CD1c-positive myeloid dendritic cell (primary cell): ENCODE results near the gene CCDC200.
"Not testable (repeated sequence)": the region's sequence is repeated elsewhere in the genome, so short reads cannot be mapped to it uniquely, and the experiment has no call there.

Source experiments
- DNase-seq: peaks from one replicate; pipeline ENCODE4 v3.0.0-alpha.2; 2016; ENCODE audit errors: extremely low spot score

Gene CCDC200

DNA sequence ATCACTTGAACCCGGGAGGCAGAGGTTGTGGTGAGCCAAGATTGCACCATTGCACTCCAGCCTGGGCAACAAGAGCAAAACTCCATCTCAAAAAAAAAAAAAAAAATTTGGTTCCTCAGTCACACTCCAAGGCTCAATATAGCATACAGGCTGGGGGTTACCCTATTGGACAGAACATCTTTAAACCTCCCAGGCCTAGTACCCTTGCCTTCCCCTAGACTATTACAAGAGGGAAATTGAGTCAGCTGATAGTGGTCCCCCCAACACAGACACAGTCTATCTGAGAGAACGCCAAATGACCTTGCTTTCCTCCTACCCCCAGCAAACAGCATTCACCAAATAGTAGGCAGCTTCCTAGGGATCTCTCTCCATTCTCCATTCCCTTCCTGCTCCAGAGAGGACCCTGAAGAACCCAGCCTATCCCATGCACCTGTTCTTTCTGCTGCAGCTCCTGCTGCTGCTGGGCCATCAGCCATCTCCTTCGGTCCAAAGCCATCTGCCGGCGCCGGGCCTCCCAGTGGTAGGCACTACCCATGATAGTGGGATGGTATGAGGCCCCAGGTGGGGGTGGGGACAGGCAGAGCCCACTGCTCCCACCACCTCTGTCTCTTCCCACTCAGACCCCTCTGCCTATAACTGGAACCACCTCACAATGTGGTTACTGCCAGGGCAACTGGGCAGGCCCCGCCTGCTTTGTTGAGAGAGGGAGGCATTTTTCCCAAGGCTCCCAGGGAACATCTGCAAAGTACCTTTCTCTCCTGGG is at the start of gene CCDC200:
CCDC200 (minus strand) TSS at position 604 of the 763 bp plus-strand sequence; CDS start at position 535, 69 bp downstream.
- DNase-seq, result not testable (repeated sequence)

DNA sequence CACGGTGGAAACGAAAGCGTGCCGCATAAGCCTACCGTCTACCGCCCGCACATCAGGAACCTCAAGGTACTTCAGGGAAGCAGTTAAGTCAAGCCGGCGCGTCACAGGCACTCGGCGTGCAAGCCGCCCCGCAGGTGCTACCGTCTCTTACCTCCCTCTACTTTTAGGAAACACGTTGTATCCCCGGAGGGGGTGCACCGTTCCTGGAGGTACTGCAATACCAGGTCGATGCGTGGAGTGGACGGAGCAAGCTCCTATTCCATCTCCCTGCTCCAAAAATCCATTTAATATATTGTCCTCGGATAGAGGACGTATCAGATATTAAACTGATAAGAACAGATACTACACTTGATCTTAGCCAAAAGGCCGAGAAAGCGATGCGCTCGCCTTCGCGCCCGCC is 44.5 kb upstream of the CCDC200 start:
- DNase-seq, result not testable (repeated sequence)

DNA sequence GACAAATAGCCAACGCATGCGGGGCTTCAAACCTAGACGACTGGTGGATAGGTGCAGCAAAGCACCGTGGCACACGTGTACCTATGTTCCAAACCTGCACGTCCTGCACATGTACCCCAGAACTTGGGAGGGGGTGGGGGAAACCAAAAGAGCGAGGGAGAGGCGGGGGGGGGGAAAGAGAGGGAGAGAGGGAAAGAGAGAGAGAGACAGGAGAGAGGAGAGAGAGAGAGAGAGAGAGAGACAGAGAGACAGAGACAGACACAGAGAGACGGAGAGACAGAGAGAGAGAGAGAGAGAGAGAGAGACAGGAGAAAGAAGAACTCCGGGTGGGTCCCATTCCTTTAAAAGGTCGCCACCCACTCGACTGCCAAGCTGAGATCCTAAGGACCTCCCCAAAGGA is 44.1 kb upstream of the CCDC200 start:
- DNase-seq, result not testable (repeated sequence)

DNA sequence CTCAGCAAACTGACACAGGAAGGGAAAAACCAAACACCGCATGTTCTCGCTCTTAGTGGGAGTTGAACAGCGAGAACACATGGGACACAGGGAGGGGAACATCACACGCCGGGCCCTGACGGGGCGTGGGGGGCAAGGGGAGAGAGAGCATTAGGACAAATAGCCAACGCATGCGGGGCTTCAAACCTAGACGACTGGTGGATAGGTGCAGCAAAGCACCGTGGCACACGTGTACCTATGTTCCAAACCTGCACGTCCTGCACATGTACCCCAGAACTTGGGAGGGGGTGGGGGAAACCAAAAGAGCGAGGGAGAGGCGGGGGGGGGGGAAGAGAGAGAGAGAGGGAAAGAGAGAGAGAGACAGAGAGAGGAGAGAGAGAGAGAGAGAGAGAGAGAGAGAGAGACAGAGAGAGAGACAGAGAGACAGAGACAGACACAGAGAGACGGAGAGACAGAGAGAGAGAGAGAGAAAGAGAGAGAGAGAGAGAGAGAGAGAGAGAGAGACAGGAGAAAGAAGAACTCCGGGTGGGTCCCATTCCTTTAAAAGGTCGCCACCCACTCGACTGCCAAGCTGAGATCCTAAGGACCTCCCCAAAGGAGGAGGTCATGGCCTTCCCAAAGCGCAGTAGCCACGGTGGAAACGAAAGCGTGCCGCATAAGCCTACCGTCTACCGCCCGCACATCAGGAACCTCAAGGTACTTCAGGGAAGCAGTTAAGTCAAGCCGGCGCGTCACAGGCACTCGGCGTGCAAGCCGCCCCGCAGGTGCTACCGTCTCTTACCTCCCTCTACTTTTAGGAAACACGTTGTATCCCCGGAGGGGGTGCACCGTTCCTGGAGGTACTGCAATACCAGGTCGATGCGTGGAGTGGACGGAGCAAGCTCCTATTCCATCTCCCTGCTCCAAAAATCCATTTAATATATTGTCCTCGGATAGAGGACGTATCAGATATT is 42.4 kb upstream of the CCDC200 start:
- DNase-seq, result not testable (repeated sequence)

DNA sequence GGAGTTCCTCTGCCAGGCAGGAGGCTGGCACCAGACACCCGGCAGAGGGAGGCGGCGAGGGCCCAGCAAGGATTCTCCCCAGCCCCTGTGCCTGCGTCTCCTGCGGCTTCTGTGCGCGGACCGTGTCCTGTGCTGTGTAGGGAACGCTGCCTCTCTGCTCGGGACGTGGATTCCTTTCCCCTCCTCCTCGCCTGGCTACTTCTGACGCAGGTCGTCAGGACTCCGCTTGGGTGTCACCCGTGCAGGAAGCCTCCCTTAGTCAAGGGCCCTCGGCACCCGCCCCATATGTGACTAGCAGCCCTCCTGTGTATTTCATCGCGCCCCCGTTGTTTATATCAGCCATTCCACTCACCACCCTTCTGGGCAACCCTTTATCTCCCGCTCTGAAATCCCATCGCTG is 18.0 kb upstream of the CCDC200 start:
- DNase-seq, result not testable (repeated sequence)

DNA sequence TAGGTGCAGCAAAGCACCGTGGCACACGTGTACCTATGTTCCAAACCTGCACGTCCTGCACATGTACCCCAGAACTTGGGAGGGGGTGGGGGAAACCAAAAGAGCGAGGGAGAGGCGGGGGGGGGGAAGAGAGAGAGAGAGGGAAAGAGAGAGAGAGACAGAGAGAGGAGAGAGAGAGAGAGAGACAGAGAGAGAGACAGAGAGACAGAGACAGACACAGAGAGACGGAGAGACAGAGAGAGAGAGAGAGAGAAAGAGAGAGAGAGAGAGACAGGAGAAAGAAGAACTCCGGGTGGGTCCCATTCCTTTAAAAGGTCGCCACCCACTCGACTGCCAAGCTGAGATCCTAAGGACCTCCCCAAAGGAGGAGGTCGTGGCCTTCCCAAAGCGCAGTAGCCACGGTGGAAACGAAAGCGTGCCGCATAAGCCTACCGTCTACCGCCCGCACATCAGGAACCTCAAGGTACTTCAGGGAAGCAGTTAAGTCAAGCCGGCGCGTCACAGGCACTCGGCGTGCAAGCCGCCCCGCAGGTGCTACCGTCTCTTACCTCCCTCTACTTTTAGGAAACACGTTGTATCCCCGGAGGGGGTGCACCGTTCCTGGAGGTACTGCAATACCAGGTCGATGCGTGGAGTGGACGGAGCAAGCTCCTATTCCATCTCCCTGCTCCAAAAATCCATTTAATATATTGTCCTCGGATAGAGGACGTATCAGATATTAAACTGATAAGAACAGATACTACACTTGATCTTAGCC is 12.4 kb upstream of the CCDC200 start:
- DNase-seq, result not testable (repeated sequence)

DNA sequence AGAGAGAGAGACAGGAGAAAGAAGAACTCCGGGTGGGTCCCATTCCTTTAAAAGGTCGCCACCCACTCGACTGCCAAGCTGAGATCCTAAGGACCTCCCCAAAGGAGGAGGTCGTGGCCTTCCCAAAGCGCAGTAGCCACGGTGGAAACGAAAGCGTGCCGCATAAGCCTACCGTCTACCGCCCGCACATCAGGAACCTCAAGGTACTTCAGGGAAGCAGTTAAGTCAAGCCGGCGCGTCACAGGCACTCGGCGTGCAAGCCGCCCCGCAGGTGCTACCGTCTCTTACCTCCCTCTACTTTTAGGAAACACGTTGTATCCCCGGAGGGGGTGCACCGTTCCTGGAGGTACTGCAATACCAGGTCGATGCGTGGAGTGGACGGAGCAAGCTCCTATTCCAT is 11.2 kb upstream of the CCDC200 start:
- not testable (repeated sequence) for DNase-seq

GRCh38 chr17:43233877-43234276 is 5.5 kb upstream of the CCDC200 start, which contains the start of gene RNU2-1:
RNU2-1 (minus strand) TSS chr17:43233977.
- not testable (repeated sequence) for DNase-seq

DNA sequence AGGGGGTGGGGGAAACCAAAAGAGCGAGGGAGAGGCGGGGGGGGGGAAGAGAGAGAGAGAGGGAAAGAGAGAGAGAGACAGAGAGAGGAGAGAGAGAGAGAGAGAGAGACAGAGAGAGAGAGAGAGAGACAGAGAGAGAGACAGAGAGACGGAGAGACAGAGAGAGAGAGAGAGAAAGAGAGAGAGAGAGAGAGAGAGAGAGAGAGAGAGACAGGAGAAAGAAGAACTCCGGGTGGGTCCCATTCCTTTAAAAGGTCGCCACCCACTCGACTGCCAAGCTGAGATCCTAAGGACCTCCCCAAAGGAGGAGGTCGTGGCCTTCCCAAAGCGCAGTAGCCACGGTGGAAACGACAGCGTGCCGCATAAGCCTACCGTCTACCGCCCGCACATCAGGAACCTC is 4.8 kb upstream of the CCDC200 start:
- DNase-seq, result not testable (repeated sequence)

- DNase-seq, result peak; percentile 1
Observed at GRCh38 chr17:43232021-43232699, 3.7 kb upstream of the CCDC200 start.

GRCh38 chr17:43231205-43232020 is 3.0 kb upstream of the CCDC200 start:
- DNase-seq, result not testable (repeated sequence)

- DNase-seq, result no peak
Observed at GRCh38 chr17:43226393-43226792, 2.0 kb downstream of the CCDC200 start.

DNA sequence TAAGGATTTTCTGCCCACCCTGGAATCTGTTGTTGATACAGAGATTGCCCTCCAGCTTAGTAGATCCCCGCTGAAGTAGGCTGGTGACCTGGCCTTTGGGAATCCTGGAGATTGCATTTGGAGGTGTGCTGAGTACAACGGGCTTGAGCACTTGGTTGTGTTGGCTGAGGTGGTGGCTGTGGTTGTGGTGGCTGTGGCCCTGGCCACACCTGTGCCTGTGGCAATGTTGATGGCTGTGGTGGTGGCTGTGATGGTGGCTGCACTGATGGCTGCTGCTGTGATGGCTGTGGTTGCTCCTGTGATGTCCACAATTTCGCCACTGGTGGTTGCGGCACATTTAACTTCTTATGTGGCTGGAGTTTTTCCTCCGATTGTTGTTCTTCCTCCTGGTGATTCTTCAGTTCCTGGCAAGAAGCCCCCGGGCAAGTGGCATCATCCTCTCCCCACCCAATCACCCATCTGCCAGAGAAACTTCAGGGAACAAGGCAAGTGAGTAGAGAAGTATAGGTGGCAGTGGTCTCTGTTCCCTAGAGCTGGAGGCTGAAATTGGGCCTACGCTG is 4.2 kb downstream of the CCDC200 start:
- no peak for DNase-seq

DNA sequence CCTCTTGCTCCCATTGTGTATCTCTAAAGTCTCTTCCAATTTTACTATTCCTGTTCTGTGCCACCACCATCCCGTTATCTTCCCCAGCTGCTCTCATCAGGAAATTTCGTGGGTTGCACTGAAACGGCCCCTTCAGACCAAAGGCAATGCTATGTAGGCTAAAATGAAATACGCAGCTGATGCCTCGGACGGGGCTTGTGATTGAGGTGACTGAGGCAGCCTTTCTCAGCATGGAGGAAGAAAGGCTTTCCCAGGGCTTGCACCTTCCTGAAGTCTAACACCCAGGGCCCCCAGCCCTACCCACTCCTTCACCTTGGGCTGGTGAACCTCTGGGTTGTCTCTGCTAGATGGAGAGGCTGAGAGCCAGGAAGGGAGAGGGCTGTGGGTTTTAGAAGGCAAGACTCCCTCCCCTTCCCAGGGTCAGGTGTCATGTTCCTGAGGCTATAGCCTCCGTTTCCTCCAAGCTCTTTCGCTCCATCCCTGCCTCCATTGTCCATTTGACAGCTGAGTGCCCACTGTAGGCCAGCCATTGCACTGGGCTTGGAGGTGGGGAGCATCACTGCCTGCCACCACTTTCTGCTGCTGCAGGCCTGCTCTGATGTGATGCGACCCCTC is 7.8 kb downstream of the CCDC200 start:
- DNase-seq, result no peak

GRCh38 chr17:43219746-43220380 is 8.6 kb downstream of the CCDC200 start:
- no peak for DNase-seq

GRCh38 chr17:43219001-43219400 is 9.4 kb downstream of the CCDC200 start:
- no peak for DNase-seq

GRCh38 chr17:43217614-43218087 is 10.8 kb downstream of the CCDC200 start:
- DNase-seq, result no peak

DNA sequence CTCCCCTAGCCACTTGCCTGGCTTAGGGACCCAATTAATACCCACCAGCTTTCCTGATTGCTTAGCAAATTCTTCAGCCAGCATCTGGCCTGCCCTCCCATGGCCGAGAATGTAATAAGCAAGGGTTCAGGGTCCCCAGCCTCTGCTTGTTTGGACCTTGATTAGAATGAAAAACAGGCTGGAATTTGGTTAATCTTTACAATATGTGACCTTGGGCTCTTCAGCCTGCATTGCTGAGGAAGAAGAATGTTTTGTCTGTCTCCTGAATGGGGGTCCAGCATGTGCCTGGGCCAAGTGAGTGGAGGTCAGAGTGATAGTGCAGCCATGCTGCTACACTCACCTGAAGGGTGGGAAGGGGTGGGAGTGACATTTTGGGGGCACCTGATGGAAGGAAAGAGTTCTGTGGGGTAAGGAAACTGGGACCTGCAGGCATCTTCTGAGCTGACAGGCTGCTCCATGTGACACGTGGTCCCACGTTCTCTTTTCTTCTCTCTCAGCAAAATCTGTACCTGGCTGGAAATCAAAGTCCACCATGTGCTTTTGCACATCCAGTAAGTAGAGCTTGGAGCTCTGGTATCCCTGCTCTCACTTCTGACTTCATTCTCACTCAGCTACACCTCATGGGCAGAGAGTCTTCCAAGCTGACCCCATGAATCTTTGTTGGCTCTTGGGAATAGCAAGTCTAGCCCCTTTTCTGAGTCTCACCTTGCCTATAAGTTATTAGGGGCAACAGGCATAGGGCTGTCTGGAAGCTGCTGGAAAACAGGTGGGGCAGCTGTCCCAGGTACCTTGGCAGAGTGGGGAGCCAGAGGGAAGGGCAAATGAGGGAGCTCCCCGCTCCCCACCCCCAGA is 11.4 kb downstream of the CCDC200 start:
- DNase-seq, result no peak
